Neuron (in vitro differentiated cells): ENCODE measurements around the gene FAM217A.
A peak's percentile ranks its signal among the peaks of the same experiment; 100 is the strongest.

Source experiments
- H2AFZ ChIP-seq: one replicate; pipeline ENCODE4 v1.6.1; 2013; ENCODE audit warnings: low read depth, mild to moderate bottlenecking, inconsistent platforms, low read length, moderate library complexity
- H3K27me3 ChIP-seq: one replicate; pipeline ENCODE4 v1.6.1; 2013; ENCODE audit warnings: low read length; ENCODE audit not compliant: insufficient read depth
- H3K36me3 ChIP-seq: one replicate; pipeline ENCODE4 v1.6.1; 2013; ENCODE audit warnings: low read length; ENCODE audit not compliant: insufficient read depth
- H3K4me1 ChIP-seq: one replicate; pipeline ENCODE4 v1.6.1; 2013; ENCODE audit warnings: low read length; ENCODE audit not compliant: insufficient read depth
- H3K4me3 ChIP-seq: 2 replicates; pipeline ENCODE4 v1.5.1; 2013; ENCODE audit warnings: mild to moderate bottlenecking, low read length, moderate library complexity
- H3K9me3 ChIP-seq: one replicate; pipeline ENCODE4 v1.6.1; 2013; ENCODE audit warnings: low read length

FAM217A gene

DNA sequence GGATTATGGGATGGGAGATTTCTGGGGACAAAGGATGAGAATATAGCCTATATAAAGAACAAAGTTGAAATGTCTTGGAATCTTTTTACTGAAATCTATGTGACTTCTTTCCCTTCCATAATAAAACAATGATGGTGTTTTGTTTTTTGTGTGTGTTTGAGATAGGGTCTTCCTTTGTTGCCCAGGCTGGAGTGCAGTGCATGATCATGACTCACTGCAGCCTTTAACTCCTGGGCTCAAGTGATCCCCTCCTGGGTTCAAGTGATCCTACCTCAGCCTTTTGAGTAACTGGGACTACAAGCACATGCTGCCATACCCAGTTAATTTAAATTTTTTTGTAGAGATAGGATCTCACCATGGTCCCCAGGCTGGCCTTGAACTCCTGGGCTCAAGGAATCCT is 50.9 kb downstream of the FAM217A start:
- Histone ChIP-seq H2AFZ (no peak overlapping the region), H3K36me3 (peaks cover 23% of the 10 kb centered on the region), H3K27me3 (no peaks in the 10 kb centered on the region), H3K4me1 (peaks cover 3% of the 10 kb centered on the region), H3K9me3 (peaks cover 3% of the 10 kb centered on the region), H3K4me3 (no peak overlapping the region)

- Histone ChIP-seq H3K9me3 (no peaks in the 10 kb centered on the region), H3K4me3 (no peak overlapping the region), H3K27me3 (no peaks in the 10 kb centered on the region), H2AFZ (no peak overlapping the region), H3K36me3 (peaks cover 2% of the 10 kb centered on the region), H3K4me1 (peaks cover 9% of the 10 kb centered on the region)
Measured at GRCh38 chr6:4025681-4026080, 53.3 kb downstream of the FAM217A start.

DNA sequence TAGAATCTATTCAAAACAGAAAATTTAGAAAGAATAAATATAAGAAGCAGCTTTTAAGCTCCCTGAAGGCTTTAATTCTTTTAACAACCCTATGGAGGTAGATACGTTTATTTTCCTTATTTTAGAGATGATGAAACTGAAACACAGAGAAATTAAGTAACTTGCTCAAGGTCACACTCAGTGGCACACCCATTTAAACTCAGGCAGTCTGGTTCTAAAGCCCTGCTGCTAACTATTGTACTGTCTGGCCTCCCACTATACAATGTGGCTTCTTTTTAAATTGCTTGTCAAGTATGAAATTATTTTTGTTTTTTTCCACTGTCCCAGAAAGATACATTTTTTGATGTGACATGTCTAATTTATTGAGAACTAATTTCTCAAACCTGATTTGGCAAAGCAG is 55.7 kb downstream of the FAM217A start:
- H3K4me1 ChIP-seq = peaks cover 22% of the 10 kb centered on the region
- H3K9me3 ChIP-seq = no peaks in the 10 kb centered on the region
- H3K36me3 ChIP-seq = no peaks in the 10 kb centered on the region
- H3K4me3 ChIP-seq = peak overlapping the region; percentile 97
- H2AFZ ChIP-seq = no peak overlapping the region
- no peaks in the 10 kb centered on the region for H3K27me3 ChIP-seq

DNA sequence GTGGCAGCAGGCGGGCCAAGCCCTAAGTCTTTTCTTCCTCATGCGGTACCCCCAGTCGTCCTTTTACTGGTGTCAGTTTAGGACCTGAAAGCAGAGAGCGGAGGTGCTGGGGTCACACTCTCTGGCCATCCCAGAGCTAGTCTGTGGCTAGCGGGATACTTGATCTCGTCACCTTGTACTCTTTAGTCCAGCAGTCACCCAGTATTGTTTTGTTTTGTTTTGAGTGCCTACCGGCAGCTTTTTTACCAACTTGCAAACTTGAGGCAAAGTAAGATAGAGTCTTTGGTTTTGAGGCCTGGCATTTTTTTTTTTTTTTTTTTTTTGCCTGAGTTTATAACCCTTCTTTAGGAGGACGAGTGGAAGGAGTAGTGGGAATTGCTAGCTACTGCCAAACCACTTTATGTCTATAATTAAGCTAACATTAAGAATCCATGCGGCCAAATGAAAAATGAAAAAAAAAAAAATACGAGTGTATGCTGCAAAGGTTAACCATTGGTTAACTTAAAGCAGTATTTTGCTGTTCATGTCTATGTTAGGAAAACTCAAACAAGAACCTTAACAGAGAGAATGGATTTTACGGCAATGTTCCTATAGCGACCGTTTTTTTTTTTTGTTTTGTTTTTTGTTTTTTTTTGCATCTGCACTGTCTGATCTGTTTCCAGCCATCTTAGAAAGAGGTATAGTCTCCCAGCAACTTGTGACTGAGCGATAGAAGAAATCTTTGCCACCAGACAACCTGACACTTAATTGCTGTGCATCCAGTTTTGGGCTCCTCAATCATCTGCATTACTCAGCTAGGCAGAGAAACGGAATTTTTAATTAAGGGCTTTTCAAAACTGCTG is 56.9 kb downstream of the FAM217A start:
- peaks cover 26% of the 10 kb centered on the region for H3K4me1 ChIP-seq
- peak overlapping the region; percentile 97 for H3K4me3 ChIP-seq
- no peaks in the 10 kb centered on the region for H3K9me3 ChIP-seq
- no peaks in the 10 kb centered on the region for H3K27me3 ChIP-seq
- peak overlapping the region; percentile 11 for H2AFZ ChIP-seq
- no peaks in the 10 kb centered on the region for H3K36me3 ChIP-seq

DNA sequence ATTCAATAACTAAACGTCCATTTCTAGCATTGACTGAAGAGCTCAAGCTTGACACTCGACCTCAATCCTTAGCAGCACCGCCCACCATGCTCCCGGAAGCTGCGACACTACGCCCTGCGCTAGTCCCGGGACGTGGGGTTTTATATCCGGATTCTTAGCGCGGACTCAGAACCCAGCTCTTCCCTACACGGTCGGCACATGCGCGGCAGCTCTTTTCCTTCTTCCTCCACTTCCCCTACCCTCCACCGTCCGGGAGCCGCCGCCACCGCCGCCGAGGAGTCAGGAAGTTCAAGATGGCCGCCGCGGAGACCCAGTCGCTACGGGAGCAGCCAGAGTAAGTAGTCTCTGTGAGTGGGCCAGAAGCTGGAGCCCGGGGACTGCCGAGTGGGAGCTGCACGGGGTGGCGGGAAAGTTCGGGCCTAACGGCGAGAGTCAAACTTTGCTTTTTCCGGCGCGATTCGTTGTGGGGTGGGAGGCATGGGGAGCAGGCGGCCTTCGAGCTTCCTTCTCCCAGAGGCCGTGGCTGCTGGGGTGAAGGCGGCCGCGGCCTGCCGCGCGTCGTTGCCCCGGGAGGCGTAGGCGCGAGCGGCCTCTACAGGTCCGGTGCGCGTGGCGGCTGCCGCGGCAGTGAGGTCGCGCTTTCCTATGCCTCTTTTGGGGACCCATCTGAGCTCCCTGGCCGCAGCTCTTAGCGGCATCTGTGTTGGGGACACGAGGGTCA is 57.6 kb downstream of the FAM217A start:
- H3K4me1 ChIP-seq = peaks cover 26% of the 10 kb centered on the region
- H3K9me3 ChIP-seq = no peaks in the 10 kb centered on the region
- H3K36me3 ChIP-seq = no peaks in the 10 kb centered on the region
- no peaks in the 10 kb centered on the region for H3K27me3 ChIP-seq
- peak overlapping the region; percentile 97 for H3K4me3 ChIP-seq
- peak overlapping the region; percentile 11 for H2AFZ ChIP-seq

- no peaks in the 10 kb centered on the region for H3K36me3 ChIP-seq
- no peaks in the 10 kb centered on the region for H3K9me3 ChIP-seq
- H3K4me1 ChIP-seq = peaks cover 26% of the 10 kb centered on the region
- H2AFZ ChIP-seq = no peak overlapping the region
- H3K4me3 ChIP-seq = peak overlapping the region; percentile 97
- H3K27me3 ChIP-seq = no peaks in the 10 kb centered on the region
Measured at GRCh38 chr6:4020822-4021132, 58.2 kb downstream of the FAM217A start.

DNA sequence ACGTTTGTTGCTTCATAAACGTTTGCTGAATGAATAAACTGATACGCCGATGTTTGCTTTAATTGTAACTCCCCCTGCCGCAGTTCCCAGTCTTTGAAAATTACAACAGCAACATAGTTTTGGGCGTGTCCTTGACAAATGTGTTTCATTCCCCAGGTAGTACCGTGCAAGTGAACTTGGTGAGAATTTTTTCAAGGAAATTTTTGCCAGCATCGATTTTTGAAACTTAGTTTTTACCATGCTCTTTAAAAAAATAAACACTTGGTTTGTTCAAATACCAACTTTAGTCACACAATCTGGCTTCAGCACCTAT is 60.1 kb downstream of the FAM217A start:
- Histone ChIP-seq H3K36me3 (peaks cover 7% of the 10 kb centered on the region), H3K27me3 (no peaks in the 10 kb centered on the region), H3K4me3 (peak overlapping the region; percentile 85)

More for the DNA sequence above, 60.1 kb downstream of the FAM217A start:
- peaks cover 28% of the 10 kb centered on the region for H3K4me1 ChIP-seq
- H3K9me3 ChIP-seq = no peaks in the 10 kb centered on the region
- peak overlapping the region; percentile 20 for H2AFZ ChIP-seq
